Embryonic facial prominence (tissue), 1 donor: ENCODE results near the gene TECPR2.

Experiments
- DNase-seq: peaks from one replicate; pipeline ENCODE4 v3.0.0-alpha.2; 2016; ENCODE audit errors: extremely low spot score

The TECPR2 gene

GRCh38 chr14:102424923-102425322 is 62.2 kb downstream of the TECPR2 start:
- DNase-seq: no peak

- no peak for DNase-seq
Observed at GRCh38 chr14:102426796-102427195, 64.1 kb downstream of the TECPR2 start.

GRCh38 chr14:102427642-102428041 is 64.9 kb downstream of the TECPR2 start:
- no peak for DNase-seq

- no peak for DNase-seq
Observed at GRCh38 chr14:102430212-102430908, 67.6 kb downstream of the TECPR2 start.

GRCh38 chr14:102431751-102432150 is 69.0 kb downstream of the TECPR2 start:
- no peak for DNase-seq

- no peak for DNase-seq
Observed at GRCh38 chr14:102434647-102435175, 72.0 kb downstream of the TECPR2 start.

GRCh38 chr14:102437997-102438915 is 75.5 kb downstream of the TECPR2 start:
- peak; percentile 80 for DNase-seq

- DNase-seq: no peak
Observed at GRCh38 chr14:102439556-102439955, 76.8 kb downstream of the TECPR2 start.

GRCh38 chr14:102440392-102440791 is 77.7 kb downstream of the TECPR2 start:
- DNase-seq: no peak

GRCh38 chr14:102442241-102443211 is 79.8 kb downstream of the TECPR2 start:
- DNase-seq: no peak

- DNase-seq: no peak
Observed at GRCh38 chr14:102445066-102445465, 82.3 kb downstream of the TECPR2 start.

GRCh38 chr14:102445641-102446040 is 82.9 kb downstream of the TECPR2 start:
- no peak for DNase-seq

GRCh38 chr14:102450206-102451063 is 87.7 kb downstream of the TECPR2 start:
- no peak for DNase-seq

GRCh38 chr14:102451064-102451352 is 88.3 kb downstream of the TECPR2 start:
- DNase-seq: no peak

- DNase-seq: no peak
Observed at GRCh38 chr14:102452302-102452701, 89.6 kb downstream of the TECPR2 start.

GRCh38 chr14:102454711-102455110 is 92.0 kb downstream of the TECPR2 start:
- no peak for DNase-seq

GRCh38 chr14:102457509-102457908 is 94.8 kb downstream of the TECPR2 start:
- DNase-seq: no peak

GRCh38 chr14:102461490-102462338 is 99.0 kb downstream of the TECPR2 start:
- no peak for DNase-seq

GRCh38 chr14:102462391-102462790 is 99.7 kb downstream of the TECPR2 start:
- DNase-seq: no peak

GRCh38 chr14:102464006-102464405 is 101.3 kb downstream of the TECPR2 start:
- no peak for DNase-seq
